22Rv1 (cell line): ENCODE results near the gene BRI3BP.

Source experiments
- ZFX ChIP-seq: fragments of 450-650 bp; IDR thresholded peaks from 2 replicates; pipeline ENCODE4 v1.6.1; 2017; ENCODE audit warnings: antibody characterized with exemption, borderline replicate concordance
- TF ChIP-seq, protein P1 (sequence below): fragments of 450-650 bp; IDR thresholded peaks from 2 replicates; pipeline ENCODE4 v1.5.1; 2017; ENCODE audit warnings: mild to moderate bottlenecking

DNA sequence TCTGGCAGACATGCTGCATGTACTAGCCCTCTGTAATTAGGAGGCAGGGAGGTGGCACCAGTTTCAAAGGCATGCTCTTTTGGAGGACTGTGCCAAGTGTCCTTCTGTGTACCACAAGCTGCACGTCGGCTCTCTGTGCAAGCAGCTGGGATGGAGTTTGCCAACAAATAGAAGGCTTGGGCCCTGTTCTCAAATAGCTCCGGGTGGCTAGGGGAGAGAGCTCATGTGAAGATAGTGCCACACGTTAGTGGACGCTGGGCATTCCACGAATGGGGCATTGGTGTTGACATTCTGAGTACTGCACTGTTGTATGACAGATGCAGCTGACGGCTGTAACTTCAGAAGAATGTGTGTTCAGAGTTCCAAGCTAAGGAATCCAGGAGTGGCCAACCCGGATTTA, 76.2 kb downstream of the BRI3BP start:
- TF ChIP-seq, protein P1, sequence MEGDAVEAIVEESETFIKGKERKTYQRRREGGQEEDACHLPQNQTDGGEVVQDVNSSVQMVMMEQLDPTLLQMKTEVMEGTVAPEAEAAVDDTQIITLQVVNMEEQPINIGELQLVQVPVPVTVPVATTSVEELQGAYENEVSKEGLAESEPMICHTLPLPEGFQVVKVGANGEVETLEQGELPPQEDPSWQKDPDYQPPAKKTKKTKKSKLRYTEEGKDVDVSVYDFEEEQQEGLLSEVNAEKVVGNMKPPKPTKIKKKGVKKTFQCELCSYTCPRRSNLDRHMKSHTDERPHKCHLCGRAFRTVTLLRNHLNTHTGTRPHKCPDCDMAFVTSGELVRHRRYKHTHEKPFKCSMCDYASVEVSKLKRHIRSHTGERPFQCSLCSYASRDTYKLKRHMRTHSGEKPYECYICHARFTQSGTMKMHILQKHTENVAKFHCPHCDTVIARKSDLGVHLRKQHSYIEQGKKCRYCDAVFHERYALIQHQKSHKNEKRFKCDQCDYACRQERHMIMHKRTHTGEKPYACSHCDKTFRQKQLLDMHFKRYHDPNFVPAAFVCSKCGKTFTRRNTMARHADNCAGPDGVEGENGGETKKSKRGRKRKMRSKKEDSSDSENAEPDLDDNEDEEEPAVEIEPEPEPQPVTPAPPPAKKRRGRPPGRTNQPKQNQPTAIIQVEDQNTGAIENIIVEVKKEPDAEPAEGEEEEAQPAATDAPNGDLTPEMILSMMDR, result no peak
- TF ChIP-seq ZFX, result no peak
